Urinary bladder (tissue), 4 donors: ENCODE data around the gene SLC1A4. TPM values are rescaled to one million over a fixed set of nuclear protein-coding genes. Genes with fewer than 3 reads are reported as not detected.
"Not testable (repeated sequence)": the region's sequence is repeated elsewhere in the genome, so short reads cannot be mapped to it uniquely, and the experiment has no call there.

Experiments
- DNase-seq: peaks from one replicate; pipeline ENCODE4 v3.0.0-alpha.2; 2015; ENCODE audit errors: extremely low spot score
- H3K27ac ChIP-seq: one replicate; pipeline ENCODE4 v1.5.1; 2013; ENCODE audit warnings: low read depth, mild to moderate bottlenecking, moderate library complexity
- H3K36me3 ChIP-seq: one replicate; pipeline ENCODE4 v1.6.1; 2013; ENCODE audit warnings: mild to moderate bottlenecking, moderate library complexity; ENCODE audit not compliant: insufficient read depth
- H3K4me1 ChIP-seq: one replicate; pipeline ENCODE4 v1.6.1; 2013; ENCODE audit warnings: mild to moderate bottlenecking, moderate library complexity; ENCODE audit not compliant: insufficient read depth
- H3K4me3 ChIP-seq: one replicate; pipeline ENCODE4 v1.5.1; 2013; ENCODE audit warnings: low read depth, low read length
- WGBS: extraction: QIAGEN DNeasy Blood & Tissue Kit; methylation state at CpG from one replicate; pipeline ENCODE4 v1.1.7; 2013; 5-methylcytosine and 5-hydroxymethylcytosine counted together
- polyA plus RNA-seq: library from polyadenylated mRNA; stranded (reverse); fragments of 200-250 nt; gene quantifications from one replicate; pipeline ENCODE4 v1.2.3, GENCODE V29; 2013
- total RNA-seq: library from RNA; depleted of rRNA; stranded (reverse); fragments of >200 nt; gene quantifications from one replicate; pipeline ENCODE4 v1.2.3, GENCODE V29; 2014
- donor health status: healthy with polysubstance abuse.
- donor health status: healthy.

SLC1A4 gene
- total and polyA plus RNA-seq, 2 donors, result 4.8 to 13.5 TPM

DNA sequence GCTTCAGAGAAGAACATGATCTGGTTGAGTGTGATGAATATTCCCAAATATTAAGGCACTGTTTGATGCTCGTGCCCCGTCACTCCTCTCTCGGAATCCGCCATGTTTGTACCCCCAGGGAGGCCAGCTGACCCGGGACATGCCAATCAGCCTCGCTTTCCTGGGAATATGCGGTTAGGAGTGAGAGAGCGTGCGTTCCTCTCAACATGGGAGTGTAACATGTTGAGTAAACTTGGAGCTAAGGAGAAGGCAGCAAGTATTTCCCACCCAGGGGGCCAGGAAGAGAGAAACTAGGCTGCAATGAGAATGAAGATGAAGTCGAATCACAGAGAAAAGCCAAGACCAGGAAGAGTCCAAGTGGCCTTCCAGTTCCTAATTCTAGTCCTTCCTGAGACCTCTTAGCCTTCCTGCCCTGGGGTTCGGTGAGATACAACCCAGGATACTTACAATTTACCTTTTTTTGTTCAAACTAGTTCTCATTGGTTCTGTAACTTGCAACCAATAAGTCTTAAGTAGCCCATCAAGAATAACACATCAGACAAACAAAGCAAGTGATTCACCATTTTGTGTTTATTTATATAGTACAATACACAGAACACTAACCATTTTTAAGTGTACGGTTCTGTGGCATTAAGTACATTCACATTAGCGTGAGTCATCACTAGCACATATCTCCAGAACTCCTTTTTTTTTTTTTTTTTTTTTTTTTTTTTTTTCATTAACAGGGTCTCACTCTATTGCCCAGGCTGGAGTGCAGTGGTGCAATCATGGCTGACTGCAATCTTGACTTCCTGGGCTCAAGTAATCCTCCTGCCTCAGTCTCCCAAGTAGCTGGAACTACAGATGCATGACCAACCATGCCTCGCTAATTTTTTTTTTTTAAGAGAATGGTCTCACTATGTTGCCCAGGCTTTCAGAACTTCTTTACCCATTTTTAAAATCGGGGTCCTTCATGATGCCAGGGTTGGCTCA, 36.4 kb upstream of the SLC1A4 start:
- Histone ChIP-seq H3K36me3 (no peaks in the 10 kb centered on the region), H3K4me1 (no peaks in the 10 kb centered on the region), H3K27ac (no peak overlapping the region), H3K4me3 (no peak overlapping the region)
- DNase-seq, result no peak
- 89% methylated on average over 15 of the region's 15 CpGs for WGBS

DNA sequence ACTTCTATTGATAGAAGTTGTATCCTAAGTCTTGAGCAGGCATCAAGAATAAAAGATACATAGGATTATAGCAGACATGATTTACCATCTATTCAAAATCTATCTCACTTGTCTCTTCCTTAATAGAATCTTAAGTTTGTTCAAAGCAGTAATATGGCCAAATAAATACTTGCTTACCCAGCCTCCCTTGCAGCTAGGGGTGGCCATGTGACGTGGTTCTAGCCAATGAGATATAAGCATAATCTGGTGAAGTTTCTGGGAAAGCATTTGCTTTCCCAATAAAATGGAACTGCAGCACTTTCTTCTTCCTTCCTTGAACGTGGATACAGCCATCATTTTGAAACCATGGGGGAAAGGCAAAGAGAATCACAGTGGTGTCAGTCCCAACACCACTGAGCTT, 33.7 kb upstream of the SLC1A4 start:
- no peak for DNase-seq
- H3K27ac ChIP-seq, result no peak overlapping the region
- no peaks in the 10 kb centered on the region for H3K36me3 ChIP-seq
- 92% methylated on average over 2 of the region's 2 CpGs for WGBS
- no peaks in the 10 kb centered on the region for H3K4me1 ChIP-seq
- no peak overlapping the region for H3K4me3 ChIP-seq

DNA sequence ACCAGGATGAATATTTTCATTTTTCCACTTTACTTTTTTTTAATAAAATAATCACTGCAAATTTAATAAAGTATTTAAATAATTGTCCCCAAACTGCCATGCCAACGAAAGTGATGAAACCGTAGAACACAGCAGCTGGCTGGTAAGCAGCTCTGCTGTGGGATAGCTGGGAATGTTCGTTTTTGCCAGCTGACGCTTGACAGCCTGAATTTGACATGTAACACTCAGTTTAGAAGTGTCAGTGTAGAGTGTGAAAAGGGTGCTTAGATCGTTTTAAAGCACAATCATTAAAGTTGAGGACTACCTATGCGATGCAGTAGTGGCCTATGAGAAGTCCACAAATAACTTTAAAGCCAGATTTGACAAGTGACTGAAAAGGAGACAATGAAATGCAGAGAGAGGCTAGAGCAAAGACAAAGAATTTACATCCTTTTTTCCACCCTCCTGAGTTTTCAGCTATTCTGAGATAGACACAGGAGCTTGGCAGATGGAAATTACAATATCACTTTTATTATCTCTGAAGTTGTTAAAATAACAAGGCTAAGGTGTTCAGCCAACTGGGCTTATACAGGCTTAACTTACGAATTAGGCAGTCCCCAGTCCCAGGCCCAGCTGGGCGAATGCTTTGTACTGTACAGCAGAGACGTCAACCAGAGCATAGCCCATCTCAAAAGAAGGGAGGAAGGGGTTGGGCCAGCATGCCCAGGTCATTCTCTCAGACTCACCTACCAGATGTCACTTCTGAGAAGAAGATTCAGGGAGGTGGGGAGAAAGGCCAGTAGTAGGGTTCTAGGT, 31.9 kb upstream of the SLC1A4 start:
- 84% methylated on average over 9 of the region's 9 CpGs for WGBS
- no peak overlapping the region for H3K27ac ChIP-seq
- no peak for DNase-seq
- H3K4me3 ChIP-seq, result no peak overlapping the region
- H3K36me3 ChIP-seq, result no peaks in the 10 kb centered on the region
- no peaks in the 10 kb centered on the region for H3K4me1 ChIP-seq

DNA sequence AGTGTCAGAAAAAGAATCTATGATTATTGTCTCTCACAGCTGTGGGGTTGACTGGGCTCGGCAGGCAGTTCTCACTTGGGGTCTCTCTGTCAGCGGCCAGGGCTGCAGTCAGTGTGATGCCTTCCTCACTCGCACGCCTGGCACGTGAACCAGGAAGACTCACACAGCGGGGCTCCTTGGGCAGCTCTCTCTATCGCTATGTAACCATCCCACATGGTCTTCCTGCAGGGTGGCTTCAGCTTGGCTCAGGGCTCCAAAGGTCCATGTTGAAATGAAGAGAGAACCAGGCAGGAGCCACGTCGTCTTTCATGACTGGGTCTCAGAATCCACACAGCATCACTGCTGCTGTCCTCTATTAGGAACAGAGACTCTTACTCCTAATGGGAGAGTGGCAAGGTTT, 30.6 kb upstream of the SLC1A4 start:
- Histone ChIP-seq H3K36me3 (no peaks in the 10 kb centered on the region), H3K27ac (no peak overlapping the region), H3K4me3 (no peak overlapping the region), H3K4me1 (no peaks in the 10 kb centered on the region)
- DNase-seq, result no peak
- 84% methylated on average over 9 of the region's 9 CpGs for WGBS

DNA sequence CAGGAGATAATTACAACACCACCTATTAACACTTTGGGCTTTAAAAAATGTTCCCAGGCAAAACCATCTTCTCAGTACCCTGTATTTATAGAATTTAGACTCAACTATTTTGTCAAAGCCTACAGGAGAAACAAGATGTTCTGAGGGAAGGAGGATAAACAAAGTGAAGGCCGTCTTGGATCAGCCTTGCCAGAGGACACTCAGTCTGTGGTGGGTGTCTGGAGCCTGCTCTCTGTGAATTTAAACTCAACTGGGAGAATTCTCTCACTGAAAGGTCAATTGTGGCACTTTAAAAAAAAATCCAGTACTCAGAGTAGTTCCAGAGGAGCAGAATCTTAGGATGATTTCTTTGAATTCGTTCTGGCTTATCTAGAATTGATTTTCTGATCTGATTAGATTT, 28.4 kb upstream of the SLC1A4 start:
- DNase-seq, result no peak
- WGBS, result 39% methylated on average over 2 of the region's 2 CpGs
- no peak overlapping the region for H3K4me3 ChIP-seq
- H3K27ac ChIP-seq, result no peak overlapping the region
- H3K36me3 ChIP-seq, result no peaks in the 10 kb centered on the region
- no peaks in the 10 kb centered on the region for H3K4me1 ChIP-seq

DNA sequence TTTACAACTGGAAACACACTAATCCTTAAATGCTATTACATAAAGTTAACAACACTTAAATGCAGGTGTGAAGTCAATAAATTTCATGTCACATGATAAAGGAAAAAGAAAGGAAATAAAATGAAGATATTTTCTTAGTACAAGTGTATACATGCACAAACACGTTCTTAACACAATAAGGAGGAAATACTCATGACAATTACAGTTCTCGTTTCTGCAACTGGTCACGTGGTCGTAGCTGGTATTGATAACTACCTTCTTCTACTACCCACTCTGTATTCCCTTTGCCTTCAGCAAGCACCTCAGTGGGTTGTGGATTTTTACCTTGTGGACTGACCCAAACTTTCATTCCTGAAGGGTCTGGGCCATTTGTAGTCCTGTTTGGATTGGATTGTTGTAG, 26.1 kb upstream of the SLC1A4 start:
- H3K36me3 ChIP-seq, H3K4me1 ChIP-seq, H3K27ac ChIP-seq, H3K4me3 ChIP-seq, DNase-seq: not testable (repeated sequence)
- WGBS, result 74% methylated on average over 4 of the region's 4 CpGs

DNA sequence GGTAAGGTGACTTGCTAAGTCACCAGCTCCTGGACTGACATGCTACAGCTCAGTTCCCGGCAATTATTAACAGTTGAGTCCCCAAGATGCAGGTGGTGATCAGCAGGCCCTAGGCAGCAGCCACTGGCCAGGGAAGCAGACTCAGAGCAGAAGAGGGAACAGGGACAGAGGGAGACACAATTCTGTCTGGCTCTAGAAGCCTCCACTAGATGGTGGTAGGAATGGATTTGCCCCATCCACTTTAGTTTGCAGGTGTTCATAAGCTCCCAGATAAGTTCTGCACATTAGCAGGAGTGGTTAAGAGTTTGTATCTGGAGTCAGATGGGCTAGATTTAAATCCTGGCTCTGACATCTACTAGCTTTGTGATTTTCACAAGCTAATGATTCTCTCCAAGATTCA, 25.5 kb upstream of the SLC1A4 start:
- no peaks in the 10 kb centered on the region for H3K36me3 ChIP-seq
- H3K4me3 ChIP-seq, result no peak overlapping the region
- H3K27ac ChIP-seq, result no peak overlapping the region
- no peaks in the 10 kb centered on the region for H3K4me1 ChIP-seq
- DNase-seq, result no peak
- WGBS, result 98% methylated on average over 1 of the region's 1 CpG

DNA sequence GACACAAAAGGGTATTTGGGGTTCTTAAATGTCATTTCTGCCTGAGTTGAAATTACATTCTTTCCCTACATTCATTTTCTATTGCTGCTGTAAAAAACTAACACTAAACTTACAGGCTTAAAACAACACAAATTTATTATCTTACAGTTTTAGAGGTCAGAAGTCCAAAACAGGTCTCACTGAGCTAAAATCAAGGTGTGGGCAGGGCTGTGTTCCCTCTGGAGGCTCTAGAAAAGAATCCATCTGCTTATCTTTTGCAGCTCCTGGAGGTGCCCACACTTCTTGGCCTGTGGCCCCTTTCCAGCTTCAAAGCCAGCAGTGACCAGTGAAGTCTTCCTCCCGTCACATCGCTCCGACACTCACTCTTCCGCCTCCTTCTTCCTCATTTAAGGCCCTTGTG, 23.2 kb upstream of the SLC1A4 start:
- no peaks in the 10 kb centered on the region for H3K36me3 ChIP-seq
- H3K27ac ChIP-seq, result no peak overlapping the region
- no peak for DNase-seq
- no peaks in the 10 kb centered on the region for H3K4me1 ChIP-seq
- H3K4me3 ChIP-seq, result no peak overlapping the region
- WGBS, result 97% methylated on average over 4 of the region's 4 CpGs

DNA sequence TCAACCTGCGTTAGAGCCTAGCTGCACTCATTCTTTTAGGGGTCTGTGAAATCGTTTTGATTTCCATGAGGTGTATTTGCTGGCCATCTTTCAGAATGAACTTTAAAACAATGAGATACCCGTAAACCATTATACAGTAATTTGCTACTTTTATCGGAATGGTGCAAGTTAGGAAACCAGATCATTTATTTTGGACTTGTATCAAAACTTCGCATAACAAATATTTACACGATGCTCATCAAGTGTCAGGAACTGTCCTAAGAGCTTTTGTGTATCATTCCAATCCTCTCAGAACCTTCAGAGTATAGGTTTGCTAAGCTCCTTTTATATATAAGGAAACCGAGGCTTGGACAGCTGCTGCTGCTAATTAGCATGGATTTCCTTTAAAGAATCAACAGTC, 22.4 kb upstream of the SLC1A4 start:
- no peaks in the 10 kb centered on the region for H3K36me3 ChIP-seq
- no peaks in the 10 kb centered on the region for H3K4me1 ChIP-seq
- H3K27ac ChIP-seq, result no peak overlapping the region
- H3K4me3 ChIP-seq, result no peak overlapping the region
- no peak for DNase-seq
- WGBS, result 73% methylated on average over 7 of the region's 7 CpGs

DNA sequence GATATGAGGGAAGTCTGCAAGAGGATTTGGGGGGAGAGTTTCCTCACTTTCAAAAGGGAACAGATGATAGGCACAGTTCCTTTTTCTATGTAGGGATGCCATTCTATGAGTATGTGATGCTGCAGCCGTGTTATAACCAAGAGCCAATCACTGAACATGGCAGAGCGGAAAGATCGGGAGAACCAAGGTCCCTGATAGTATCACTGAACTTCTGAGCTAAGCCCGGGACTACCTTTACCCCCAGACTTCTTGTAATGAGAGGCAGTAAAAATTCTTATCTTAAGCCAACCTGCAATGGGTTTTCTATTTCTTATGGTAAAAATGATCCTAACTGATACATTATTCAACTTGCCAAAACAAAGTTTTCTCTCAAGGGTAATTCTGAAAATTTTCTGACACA, 21.6 kb upstream of the SLC1A4 start:
- H3K4me1 ChIP-seq, result no peaks in the 10 kb centered on the region
- DNase-seq, result no peak
- WGBS, result 84% methylated on average over 4 of the region's 4 CpGs
- H3K27ac ChIP-seq, result no peak overlapping the region
- no peak overlapping the region for H3K4me3 ChIP-seq
- H3K36me3 ChIP-seq, result no peaks in the 10 kb centered on the region

DNA sequence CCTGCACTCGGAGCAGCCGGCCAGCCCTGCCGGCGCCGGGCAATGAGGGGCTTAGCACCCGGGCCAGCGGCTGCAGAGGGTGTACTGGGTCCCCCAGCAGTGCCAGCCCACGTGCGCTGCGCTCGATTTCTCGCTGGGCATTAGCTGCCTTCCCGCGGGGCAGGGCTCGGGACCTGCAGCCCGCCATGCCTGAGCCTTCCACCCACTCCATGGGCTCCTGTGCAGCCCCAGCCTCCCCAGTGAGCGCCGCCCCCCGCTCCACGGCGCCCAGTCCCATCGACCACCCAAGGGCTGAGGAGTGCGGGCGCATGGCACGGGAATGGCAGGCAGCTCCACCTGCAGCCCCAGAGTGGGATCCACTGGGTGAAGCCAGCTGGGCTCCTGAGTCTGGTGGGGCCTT, 20.1 kb upstream of the SLC1A4 start:
- not testable (repeated sequence) for DNase-seq, H3K4me3 ChIP-seq, H3K27ac ChIP-seq, H3K4me1 ChIP-seq, H3K36me3 ChIP-seq
- 97% methylated on average over 25 of the region's 25 CpGs for WGBS

DNA sequence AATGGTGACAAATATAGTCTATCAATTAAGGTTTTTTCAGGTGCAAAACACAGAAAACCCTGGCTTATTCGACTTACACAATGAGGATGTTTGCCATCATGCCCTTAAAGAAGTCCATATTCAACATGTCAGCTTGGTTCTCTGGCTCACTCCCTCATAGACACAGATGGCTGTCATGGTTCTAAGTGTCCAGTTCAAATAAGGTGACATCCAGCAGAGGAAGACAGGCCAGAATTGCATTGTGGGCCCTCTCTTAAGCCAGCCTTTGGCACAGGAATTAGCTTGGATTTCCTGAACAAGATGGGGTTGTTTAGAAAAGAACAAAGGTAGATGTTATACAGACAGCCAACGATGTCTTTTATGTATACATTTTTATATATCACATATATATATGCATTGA, 18.7 kb upstream of the SLC1A4 start:
- DNase-seq, result no peak
- Histone ChIP-seq H3K4me3 (no peak overlapping the region), H3K36me3 (no peaks in the 10 kb centered on the region), H3K27ac (no peak overlapping the region), H3K4me1 (no peaks in the 10 kb centered on the region)
- 74% methylated on average over 2 of the region's 2 CpGs for WGBS

DNA sequence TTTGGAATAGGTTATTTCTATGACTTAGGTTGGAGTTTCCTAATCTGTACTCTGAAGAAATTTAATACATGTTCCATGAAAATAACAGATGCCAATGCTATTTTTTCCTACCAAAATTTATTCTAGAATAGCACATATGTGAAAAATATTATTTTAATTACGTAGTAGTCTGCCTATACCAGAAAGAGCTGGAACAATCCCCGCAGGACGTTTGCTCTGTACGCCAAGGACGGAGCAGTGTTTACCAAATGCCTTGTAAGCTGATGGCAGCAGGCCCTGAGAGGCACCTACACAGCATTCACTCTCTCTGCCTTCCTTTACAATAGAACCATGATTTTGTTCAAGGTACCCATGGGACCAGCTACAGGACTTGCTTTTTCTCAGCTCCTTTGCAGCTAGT, 16.8 kb upstream of the SLC1A4 start:
- no peak overlapping the region for H3K27ac ChIP-seq
- H3K4me1 ChIP-seq, result no peaks in the 10 kb centered on the region
- 76% methylated on average over 5 of the region's 5 CpGs for WGBS

DNA sequence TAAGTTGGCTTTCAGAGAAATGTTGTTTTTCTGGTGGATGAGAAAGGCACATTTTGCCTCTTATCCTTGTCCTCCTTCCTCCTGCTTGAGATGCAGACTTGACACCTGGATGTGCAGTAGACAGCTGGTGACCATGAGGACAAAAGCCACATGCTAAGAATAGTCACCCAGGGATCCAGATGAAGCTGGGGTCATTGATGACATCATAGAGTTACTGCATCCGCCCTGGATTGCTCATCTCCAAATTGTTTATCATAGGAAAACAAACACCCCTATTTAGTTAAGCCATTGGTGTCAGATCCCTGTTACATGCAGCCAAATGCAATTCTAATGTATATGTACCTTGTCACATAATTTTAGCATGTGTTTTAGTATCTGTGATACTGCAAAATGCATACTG, 16.3 kb upstream of the SLC1A4 start:
- Histone ChIP-seq H3K4me1 (no peaks in the 10 kb centered on the region), H3K36me3 (no peaks in the 10 kb centered on the region), H3K4me3 (no peak overlapping the region), H3K27ac (no peak overlapping the region)
- DNase-seq, result no peak
- WGBS, result 57% methylated on average over 1 of the region's 1 CpG

More for the DNA sequence above, 16.8 kb upstream of the SLC1A4 start:
- no peak for DNase-seq
- H3K4me3 ChIP-seq, result no peak overlapping the region
- no peaks in the 10 kb centered on the region for H3K36me3 ChIP-seq
